GM23338 (cell line): ENCODE measurements around the gene F2. TPM values are rescaled to one million over a fixed set of nuclear protein-coding genes. Genes with fewer than 3 reads are reported as not detected.
A peak's percentile ranks its signal among the peaks of the same experiment; 100 is the strongest.

Source experiments
- ATAC-seq: fragments of 200-7000 bp; cut with Tn5 transposase; 3 replicates; pipeline ENCODE4 v1.9.1; 2020
- DNase-seq: peaks from one replicate; pipeline ENCODE4 v3.0.0-alpha.2; 2015; ENCODE audit warnings: low spot score
- H2AFZ ChIP-seq: fragments of 200-600 bp; sonication (generic); 2 replicates; pipeline ENCODE4 v1.8.0; 2016; ENCODE audit warnings: antibody characterized with exemption, mild to moderate bottlenecking, moderate library complexity
- H3F3A ChIP-seq: fragments of 200-600 bp; sonication (generic); replicated peaks from 2 replicates; pipeline ENCODE4 v1.8.0; 2017; ENCODE audit warnings: antibody characterized with exemption, mixed run types, low read depth
- H3K27ac ChIP-seq: fragments of 200-600 bp; sonication (generic); 2 replicates; pipeline ENCODE4 v1.6.1; 2016; ENCODE audit warnings: low read depth
- H3K27me3 ChIP-seq: fragments of 200-600 bp; sonication (generic); 2 replicates; pipeline ENCODE4 v1.8.0; 2016; ENCODE audit warnings: mild to moderate bottlenecking, mixed run types, moderate library complexity; ENCODE audit not compliant: insufficient read depth
- H3K36me3 ChIP-seq: fragments of 200-600 bp; sonication (generic); 2 replicates; pipeline ENCODE4 v1.8.0; 2016; ENCODE audit warnings: mild to moderate bottlenecking; ENCODE audit not compliant: insufficient read depth
- H3K4me1 ChIP-seq: fragments of 200-600 bp; sonication (generic); 2 replicates; pipeline ENCODE4 v1.8.0; 2016; ENCODE audit warnings: mild to moderate bottlenecking, moderate library complexity; ENCODE audit not compliant: insufficient read depth
- H3K4me2 ChIP-seq: fragments of 200-600 bp; sonication (generic); 2 replicates; pipeline ENCODE4 v1.7.1; 2017; ENCODE audit warnings: mixed run types
- H3K4me3 ChIP-seq: fragments of 200-600 bp; sonication (generic); 2 replicates; pipeline ENCODE4 v1.6.1; 2016; ENCODE audit warnings: mixed run types
- H3K79me2 ChIP-seq: fragments of 200-600 bp; sonication (generic); replicated peaks from 2 replicates; pipeline ENCODE4 v1.8.0; 2017; ENCODE audit warnings: mild to moderate bottlenecking; ENCODE audit not compliant: insufficient read depth
- H3K9me2 ChIP-seq: fragments of 200-600 bp; sonication (generic); 2 replicates; pipeline ENCODE4 v1.8.0; 2017; ENCODE audit not compliant: insufficient read depth
- H4K20me1 ChIP-seq: fragments of 200-600 bp; sonication (generic); replicated peaks from 2 replicates; pipeline ENCODE4 v1.8.0; 2017; ENCODE audit warnings: mild to moderate bottlenecking; ENCODE audit not compliant: insufficient read depth
- H3K27ac Mint-ChIP-seq: 2 replicates; pipeline ENCODE4 v1.8.0; 2020; ENCODE audit warnings: inconsistent platforms, mild to moderate bottlenecking, moderate library complexity, mixed read lengths
- H3K27me3 Mint-ChIP-seq: 3 replicates; pipeline ENCODE4 v1.8.0; 2022; ENCODE audit warnings: low read depth, mild to moderate bottlenecking, moderate library complexity, mixed read lengths, inconsistent platforms; ENCODE audit not compliant: insufficient read depth, poor library complexity
- H3K36me3 Mint-ChIP-seq: 3 replicates; pipeline ENCODE4 v1.8.0; 2021; ENCODE audit warnings: low read depth, mild to moderate bottlenecking, inconsistent platforms, moderate library complexity, mixed read lengths
- H3K4me1 Mint-ChIP-seq: 3 replicates; pipeline ENCODE4 v1.8.0; 2020; ENCODE audit warnings: mild to moderate bottlenecking, inconsistent platforms, mixed read lengths
- H3K4me3 Mint-ChIP-seq: 3 replicates; pipeline ENCODE4 v1.8.0; 2021; ENCODE audit warnings: moderate library complexity, mild to moderate bottlenecking, inconsistent platforms, mixed read lengths
- H3K9me3 Mint-ChIP-seq: 3 replicates; pipeline ENCODE4 v1.8.0; 2020; ENCODE audit warnings: moderate library complexity, mild to moderate bottlenecking, inconsistent platforms, mixed read lengths
- CREB1 ChIP-seq: fragments of 250-450 bp; sonication (Bioruptor Pico); IDR thresholded peaks from 2 replicates; pipeline ENCODE4 v1.5.0; 2020; ENCODE audit warnings: low read depth, mild to moderate bottlenecking, moderate library complexity
- CTCF ChIP-seq, 2 experiments: fragments of 200-600 bp in 1 of 2; sonication (generic) in 1 of 2; conservative IDR thresholded peaks; 2 replicates each; pipeline versions ENCODE4 v1.5.1 to v1.6.1; 2016 to 2017; ENCODE audit warnings: antibody characterized with exemption in 2 of 2, low read depth in 2 of 2, mild to moderate bottlenecking in 2 of 2, moderate library complexity in 1 of 2
- EZH2 ChIP-seq: fragments of 200-600 bp; sonication (generic); IDR thresholded peaks from one replicate; pipeline ENCODE4 v1.8.0; 2017; ENCODE audit warnings: antibody characterized with exemption, mild to moderate bottlenecking, low read depth; ENCODE audit not compliant: unreplicated experiment
- EZH2phosphoT487 ChIP-seq: fragments of 200-600 bp; sonication (generic); IDR thresholded peaks from one replicate; pipeline ENCODE4 v1.8.1; 2018; ENCODE audit warnings: antibody characterized with exemption; ENCODE audit not compliant: unreplicated experiment
- JUNB ChIP-seq: IDR thresholded peaks from one replicate; pipeline ENCODE4 v1.6.1; 2016; ENCODE audit warnings: antibody characterized with exemption; ENCODE audit not compliant: unreplicated experiment
- NANOG ChIP-seq: IDR thresholded peaks from 2 replicates; pipeline ENCODE4 v1.6.1; 2016; ENCODE audit warnings: antibody characterized with exemption, borderline replicate concordance
- POLR2AphosphoS5 ChIP-seq: IDR thresholded peaks from 2 replicates; pipeline ENCODE4 v1.6.1; 2016; ENCODE audit warnings: antibody characterized with exemption, low read depth
- REST ChIP-seq: IDR thresholded peaks from one replicate; pipeline ENCODE4 v1.6.1; 2018; ENCODE audit warnings: antibody characterized with exemption; ENCODE audit not compliant: unreplicated experiment
- STAT1 ChIP-seq: IDR thresholded peaks from one replicate; pipeline ENCODE4 v1.6.1; 2016; ENCODE audit warnings: antibody characterized with exemption; ENCODE audit not compliant: unreplicated experiment
- ZNF114 ChIP-seq: fragments of 250-450 bp; sonication (Bioruptor Pico); IDR thresholded peaks from 2 replicates; pipeline ENCODE4 v1.5.0; 2020; ENCODE audit warnings: mild to moderate bottlenecking, moderate library complexity
- ZNF331 ChIP-seq: fragments of 250-450 bp; sonication (Bioruptor Pico); IDR thresholded peaks from 2 replicates; pipeline ENCODE4 v1.5.0; 2020; ENCODE audit warnings: low read depth, mild to moderate bottlenecking, moderate library complexity
- polyA plus RNA-seq: library from polyadenylated mRNA; unstranded; fragments of >200 nt; fragmentation: Nextera tagmentation; extraction: Ambion mirVana; gene quantifications from 2 replicates; pipeline ENCODE4 v1.2.1, GENCODE V29; 2016
- total RNA-seq: library from RNA; depleted of rRNA; stranded (reverse); fragments of >200 nt; shearing (Covaris generic); gene quantifications from 2 replicates; pipeline ENCODE4 v1.2.3, GENCODE V29; 2014

F2 gene
- total and polyA plus RNA-seq, 2 experiments from 2014 or later = 0.21 TPM; not detected in 1

- H3K9me2 ChIP-seq = no peaks in the 10 kb centered on the region
- 0 out of 2 replicates have a peak, but pooled peaks cover 4% of the 10 kb centered on the region for H3K4me1 ChIP-seq
- H3K4me3 ChIP-seq = peak overlapping the region; percentile 90
- no peaks in the 10 kb centered on the region for H3F3A ChIP-seq
- Mint-ChIP-seq H3K27me3 (peaks cover 15% of the 10 kb centered on the region), H3K9me3 (no peaks in the 10 kb centered on the region), H3K4me3 (peak overlapping the region; percentile 96), H3K27ac (peak overlapping the region; percentile 100), H3K36me3 (peaks cover 44% of the 10 kb centered on the region), H3K4me1 (peaks cover 19% of the 10 kb centered on the region)
- peaks cover 30% of the 10 kb centered on the region for H3K79me2 ChIP-seq
- ATAC-seq = peak; percentile 2; the same call in 2 of the 3 replicates
- H3K4me2 ChIP-seq = peak overlapping the region; percentile 92
- peak; percentile 21 for DNase-seq
- TF ChIP-seq REST = no peak
- TF ChIP-seq POLR2AphosphoS5 = peak; percentile 38; the same call in 1 of the 2 replicates
- TF ChIP-seq CTCF (conservative IDR thresholded peaks at IDR 0.05; ENCODE audit: low read depth in 2 of 2) = no peak
- H3K27me3 ChIP-seq = no peaks in the 10 kb centered on the region
- H3K27ac ChIP-seq = peak overlapping the region; percentile 99
- H4K20me1 ChIP-seq = no peaks in the 10 kb centered on the region; the same call in none of the 2 replicates
- peaks cover 26% of the 10 kb centered on the region for H3K36me3 ChIP-seq
- peak overlapping the region; percentile 98 for H2AFZ ChIP-seq
Observed at GRCh38 chr11:46701078-46701654, 17.8 kb upstream of the F2 start.

GRCh38 chr11:46705070-46705688 is 13.8 kb upstream of the F2 start:
- Mint-ChIP-seq H3K4me3 (no peak overlapping the region), H3K36me3 (peaks cover 49% of the 10 kb centered on the region), H3K27me3 (peaks cover 11% of the 10 kb centered on the region), H3K4me1 (peaks cover 5% of the 10 kb centered on the region), H3K27ac (no peak overlapping the region), H3K9me3 (no peaks in the 10 kb centered on the region)
- H3K4me3 ChIP-seq = no peak overlapping the region
- no peaks in the 10 kb centered on the region for H3F3A ChIP-seq
- no peaks in the 10 kb centered on the region for H3K27me3 ChIP-seq
- DNase-seq (no peak), ATAC-seq (no peak)
- no peaks in the 10 kb centered on the region for H3K9me2 ChIP-seq
- no peaks in the 10 kb centered on the region; the same call in none of the 2 replicates for H4K20me1 ChIP-seq
- peaks cover 19% of the 10 kb centered on the region for H3K79me2 ChIP-seq
- H3K36me3 ChIP-seq = peaks cover 26% of the 10 kb centered on the region
- H2AFZ ChIP-seq = no peak overlapping the region
- H3K27ac ChIP-seq = no peak overlapping the region
- H3K4me1 ChIP-seq = no peaks in the 10 kb centered on the region
- no peak overlapping the region for H3K4me2 ChIP-seq
- TF ChIP-seq POLR2AphosphoS5 (no peak), EZH2phosphoT487 (no peak), JUNB (no peak), CREB1 (CRISPR knock-in tag) (no peak), REST (no peak), ZNF331 (no peak), STAT1 (no peak), NANOG (no peak), CTCF (conservative IDR thresholded peaks at IDR 0.05; ENCODE audit: low read depth in 2 of 2) (no peak), EZH2 (no peak), ZNF114 (CRISPR knock-in tag) (no peak)
